WI38 (cell line): ENCODE data around the gene ZNF668.
"Not testable (repeated sequence)": the region's sequence is repeated elsewhere in the genome, so short reads cannot be mapped to it uniquely, and the experiment has no call there.

Experiments
- H3K4me3 ChIP-seq: 2 replicates; pipeline ENCODE4 v1.5.1; 2011; ENCODE audit warnings: low read depth, mild to moderate bottlenecking, control low read depth, low read length
- CTCF ChIP-seq: IDR thresholded peaks from 2 replicates; pipeline ENCODE4 v1.5.1; 2012; ENCODE audit warnings: low read depth, mild to moderate bottlenecking, control low read depth, low read length

Gene ZNF668

GRCh38 chr16:31029272-31029671 is 44.8 kb downstream of the ZNF668 start:
- H3K4me3 ChIP-seq: no peak overlapping the region
- no peak for TF ChIP-seq CTCF

GRCh38 chr16:31025339-31025738 is 48.7 kb downstream of the ZNF668 start:
- no peak for TF ChIP-seq CTCF
- no peak overlapping the region for H3K4me3 ChIP-seq

GRCh38 chr16:31023627-31024226 is 50.3 kb downstream of the ZNF668 start:
- no peak for TF ChIP-seq CTCF
- no peak overlapping the region for H3K4me3 ChIP-seq

GRCh38 chr16:31023252-31023602 is 50.8 kb downstream of the ZNF668 start:
- no peak for TF ChIP-seq CTCF
- no peak overlapping the region for H3K4me3 ChIP-seq

- no peak for TF ChIP-seq CTCF
- no peak overlapping the region for H3K4me3 ChIP-seq
These were observed 51.3 kb downstream of the ZNF668 start for GRCh38 chr16:31022544-31023251.

- no peak overlapping the region for H3K4me3 ChIP-seq
- no peak for TF ChIP-seq CTCF
These were observed 53.5 kb downstream of the ZNF668 start for GRCh38 chr16:31020536-31020935.

GRCh38 chr16:31017756-31018155 is 56.3 kb downstream of the ZNF668 start:
- H3K4me3 ChIP-seq: not testable (repeated sequence)

- H3K4me3 ChIP-seq: no peak overlapping the region
- no peak for TF ChIP-seq CTCF
These were observed 58.0 kb downstream of the ZNF668 start for GRCh38 chr16:31016018-31016417.

GRCh38 chr16:31013292-31013691 is 60.7 kb downstream of the ZNF668 start:
- H3K4me3 ChIP-seq: not testable (repeated sequence)

- not testable (repeated sequence) for H3K4me3 ChIP-seq
These were observed 62.2 kb downstream of the ZNF668 start for GRCh38 chr16:31011815-31012214.
